HepG2 (cell line): ENCODE measurements around the gene OR2B3.

Experiments
- FOXA1 ChIP-seq, 2 experiments: fragments of 450-650 bp in 1 of 2; sonication (generic) in 1 of 2; formaldehyde crosslinking in 1 of 2; IDR thresholded peaks; 2 replicates each; pipeline versions ENCODE4 v1.4.0 to v1.6.1; 2016 to 2020; ENCODE audit warnings: missing genetic modification reagents in 1 of 2
- GFI1 ChIP-seq: sonication (generic); formaldehyde crosslinking; IDR thresholded peaks from 2 replicates; pipeline ENCODE4 v1.5.0; 2020; ENCODE audit warnings: missing genetic modification reagents, mild to moderate bottlenecking, borderline replicate concordance
- RFX5 ChIP-seq: IDR thresholded peaks from 2 replicates; pipeline ENCODE4 v1.6.1; 2011; ENCODE audit warnings: low read depth, low read length, improper control_type of control experiment
- ZFP41 ChIP-seq: sonication (generic); formaldehyde crosslinking; IDR thresholded peaks from 2 replicates; pipeline ENCODE4 v1.4.0; 2020; ENCODE audit warnings: mild to moderate bottlenecking, missing genetic modification reagents, borderline replicate concordance
- ZNF567 ChIP-seq: sonication (generic); formaldehyde crosslinking; IDR thresholded peaks from 2 replicates; pipeline ENCODE4 v1.8.1; 2023; ENCODE audit warnings: mild to moderate bottlenecking, missing genetic modification reagents, borderline replicate concordance
- TF ChIP-seq, protein P1 (sequence below), 2 experiments: sonication (generic) in 1 of 2; formaldehyde crosslinking in 1 of 2; IDR thresholded peaks; 2 replicates each; pipeline versions ENCODE4 v1.6.1 to v1.9.0; 2014 to 2022; ENCODE audit warnings: antibody characterized with exemption in 1 of 2, borderline replicate concordance in 1 of 2, inconsistent platforms in 1 of 2, low read depth in 1 of 2, missing genetic modification reagents in 1 of 2
- TF ChIP-seq, protein P2 (sequence below), 2 experiments: fragments of 450-650 bp in 1 of 2; sonication (generic) in 1 of 2; formaldehyde crosslinking; IDR thresholded peaks; 2 replicates each; pipeline versions ENCODE4 v1.5.0 to v1.8.0; 2020 to 2022; ENCODE audit warnings: mild to moderate bottlenecking in 1 of 2, missing genetic modification reagents in 1 of 2
- TF ChIP-seq, protein P3 (sequence below): sonication (generic); formaldehyde crosslinking; IDR thresholded peaks from 2 replicates; pipeline ENCODE4 v1.5.0; 2020; ENCODE audit warnings: mild to moderate bottlenecking, missing genetic modification reagents, moderate library complexity

GRCh38 chr6:29097803-29098202, 10.7 kb upstream of the OR2B3 start:
- TF ChIP-seq, protein P1, sequence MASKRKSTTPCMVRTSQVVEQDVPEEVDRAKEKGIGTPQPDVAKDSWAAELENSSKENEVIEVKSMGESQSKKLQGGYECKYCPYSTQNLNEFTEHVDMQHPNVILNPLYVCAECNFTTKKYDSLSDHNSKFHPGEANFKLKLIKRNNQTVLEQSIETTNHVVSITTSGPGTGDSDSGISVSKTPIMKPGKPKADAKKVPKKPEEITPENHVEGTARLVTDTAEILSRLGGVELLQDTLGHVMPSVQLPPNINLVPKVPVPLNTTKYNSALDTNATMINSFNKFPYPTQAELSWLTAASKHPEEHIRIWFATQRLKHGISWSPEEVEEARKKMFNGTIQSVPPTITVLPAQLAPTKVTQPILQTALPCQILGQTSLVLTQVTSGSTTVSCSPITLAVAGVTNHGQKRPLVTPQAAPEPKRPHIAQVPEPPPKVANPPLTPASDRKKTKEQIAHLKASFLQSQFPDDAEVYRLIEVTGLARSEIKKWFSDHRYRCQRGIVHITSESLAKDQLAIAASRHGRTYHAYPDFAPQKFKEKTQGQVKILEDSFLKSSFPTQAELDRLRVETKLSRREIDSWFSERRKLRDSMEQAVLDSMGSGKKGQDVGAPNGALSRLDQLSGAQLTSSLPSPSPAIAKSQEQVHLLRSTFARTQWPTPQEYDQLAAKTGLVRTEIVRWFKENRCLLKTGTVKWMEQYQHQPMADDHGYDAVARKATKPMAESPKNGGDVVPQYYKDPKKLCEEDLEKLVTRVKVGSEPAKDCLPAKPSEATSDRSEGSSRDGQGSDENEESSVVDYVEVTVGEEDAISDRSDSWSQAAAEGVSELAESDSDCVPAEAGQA (IDR thresholded peaks at IDR 0.05; ENCODE audit: low read depth) = no peak
- TF ChIP-seq, protein P1 (CRISPR knock-in tag; IDR thresholded peaks at IDR 0.05; ENCODE audit: borderline replicate concordance) = no peak
- no peak for TF ChIP-seq ZFP41 (CRISPR knock-in tag)
- TF ChIP-seq RFX5 = no peak
- TF ChIP-seq ZNF567 (CRISPR knock-in tag) = no peak
- no peak for TF ChIP-seq GFI1 (CRISPR knock-in tag)
- TF ChIP-seq, protein P2, sequence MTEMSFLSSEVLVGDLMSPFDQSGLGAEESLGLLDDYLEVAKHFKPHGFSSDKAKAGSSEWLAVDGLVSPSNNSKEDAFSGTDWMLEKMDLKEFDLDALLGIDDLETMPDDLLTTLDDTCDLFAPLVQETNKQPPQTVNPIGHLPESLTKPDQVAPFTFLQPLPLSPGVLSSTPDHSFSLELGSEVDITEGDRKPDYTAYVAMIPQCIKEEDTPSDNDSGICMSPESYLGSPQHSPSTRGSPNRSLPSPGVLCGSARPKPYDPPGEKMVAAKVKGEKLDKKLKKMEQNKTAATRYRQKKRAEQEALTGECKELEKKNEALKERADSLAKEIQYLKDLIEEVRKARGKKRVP (CRISPR knock-in tag; IDR thresholded peaks at IDR 0.05) = no peak
- no peak for TF ChIP-seq FOXA1 (IDR thresholded peaks at IDR 0.05)
- TF ChIP-seq FOXA1 (CRISPR knock-in tag; IDR thresholded peaks at IDR 0.05) = no peak
- TF ChIP-seq, protein P3, sequence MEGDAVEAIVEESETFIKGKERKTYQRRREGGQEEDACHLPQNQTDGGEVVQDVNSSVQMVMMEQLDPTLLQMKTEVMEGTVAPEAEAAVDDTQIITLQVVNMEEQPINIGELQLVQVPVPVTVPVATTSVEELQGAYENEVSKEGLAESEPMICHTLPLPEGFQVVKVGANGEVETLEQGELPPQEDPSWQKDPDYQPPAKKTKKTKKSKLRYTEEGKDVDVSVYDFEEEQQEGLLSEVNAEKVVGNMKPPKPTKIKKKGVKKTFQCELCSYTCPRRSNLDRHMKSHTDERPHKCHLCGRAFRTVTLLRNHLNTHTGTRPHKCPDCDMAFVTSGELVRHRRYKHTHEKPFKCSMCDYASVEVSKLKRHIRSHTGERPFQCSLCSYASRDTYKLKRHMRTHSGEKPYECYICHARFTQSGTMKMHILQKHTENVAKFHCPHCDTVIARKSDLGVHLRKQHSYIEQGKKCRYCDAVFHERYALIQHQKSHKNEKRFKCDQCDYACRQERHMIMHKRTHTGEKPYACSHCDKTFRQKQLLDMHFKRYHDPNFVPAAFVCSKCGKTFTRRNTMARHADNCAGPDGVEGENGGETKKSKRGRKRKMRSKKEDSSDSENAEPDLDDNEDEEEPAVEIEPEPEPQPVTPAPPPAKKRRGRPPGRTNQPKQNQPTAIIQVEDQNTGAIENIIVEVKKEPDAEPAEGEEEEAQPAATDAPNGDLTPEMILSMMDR (CRISPR knock-in tag) = no peak
